Measurements from ENCODE around the gene NTSR2.

NTSR2 gene

DNA sequence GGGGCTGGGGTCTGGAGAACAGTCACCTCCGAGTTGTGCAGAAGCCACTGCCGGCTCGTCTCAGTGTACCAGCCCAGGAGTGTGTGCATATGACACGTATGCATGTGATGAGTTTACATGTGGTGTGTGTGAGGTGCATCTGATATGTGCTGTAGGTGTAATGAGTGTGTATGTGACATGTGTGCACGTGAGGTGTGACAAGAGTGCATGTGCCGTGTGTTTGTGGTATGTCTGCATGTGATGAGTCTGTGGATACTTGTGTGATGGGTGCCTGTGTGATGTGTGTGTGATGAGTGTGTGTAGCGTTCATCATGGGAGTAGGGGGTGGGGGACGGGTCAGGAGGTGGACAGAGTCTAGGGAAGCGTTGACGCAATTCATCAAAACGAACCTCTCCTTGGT is 12.8 kb downstream of the NTSR2 start:
- no peak for DNase-seq

- no peak for DNase-seq
Measured at GRCh38 chr2:11656671-11657101, 13.3 kb downstream of the NTSR2 start.

DNA sequence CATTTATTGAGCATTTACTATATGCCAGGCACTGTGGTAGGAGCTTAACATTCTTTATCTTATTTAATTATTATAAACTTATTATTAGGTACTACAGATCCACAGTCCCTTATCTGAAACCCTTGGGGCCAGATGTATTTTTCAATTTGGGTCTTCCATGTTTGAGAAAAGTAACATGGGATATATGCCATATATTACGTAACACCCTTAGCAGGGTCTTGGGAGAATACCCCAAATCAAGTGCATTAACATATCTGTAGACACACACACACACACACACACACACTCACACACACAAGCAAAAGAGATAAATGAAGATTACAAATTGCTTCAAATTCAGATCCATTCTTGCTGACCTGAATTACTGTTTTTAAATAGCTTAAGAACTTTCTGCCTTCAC is 13.7 kb downstream of the NTSR2 start:
- DNase-seq = no peak

DNA sequence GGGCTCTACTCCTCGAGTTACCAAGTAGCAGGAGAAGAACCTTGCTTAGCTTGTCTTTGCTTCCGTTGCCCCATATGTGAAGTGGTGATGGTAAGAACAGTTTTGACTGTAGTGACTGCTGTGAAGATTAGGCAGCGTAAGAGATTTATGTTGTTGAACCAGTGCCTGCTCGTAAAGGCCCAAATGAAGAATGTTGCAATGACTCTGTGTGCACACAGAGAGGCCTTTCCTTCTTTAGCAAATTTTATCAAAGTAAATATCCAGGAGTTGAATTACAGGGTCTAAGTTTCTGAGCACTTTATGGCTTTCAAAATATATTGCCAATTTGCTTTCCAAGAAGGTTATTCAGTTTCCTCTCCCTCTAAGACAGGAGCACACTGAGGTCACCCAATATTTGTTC is 14.5 kb downstream of the NTSR2 start:
- no peak for DNase-seq

DNA sequence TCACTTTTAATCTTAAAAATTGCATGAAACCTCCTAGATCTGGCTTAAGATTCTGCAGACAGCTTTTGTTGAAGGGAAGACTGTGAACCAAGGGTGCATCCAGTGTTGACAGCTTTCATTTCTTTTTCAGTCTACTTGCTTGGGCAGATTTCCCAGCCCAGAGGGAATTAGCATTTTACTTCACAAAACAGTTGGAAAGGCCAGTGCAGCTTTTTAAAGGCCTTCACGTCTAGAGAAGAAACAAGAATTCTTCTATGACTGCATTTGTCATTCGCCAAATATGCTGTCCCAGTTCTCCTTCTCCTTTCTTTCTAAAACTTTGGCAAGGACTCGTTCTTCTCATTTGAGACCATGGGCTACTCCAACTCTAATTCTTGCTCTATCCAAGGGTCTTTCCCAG is 17.4 kb downstream of the NTSR2 start:
- DNase-seq = no peak

DNA sequence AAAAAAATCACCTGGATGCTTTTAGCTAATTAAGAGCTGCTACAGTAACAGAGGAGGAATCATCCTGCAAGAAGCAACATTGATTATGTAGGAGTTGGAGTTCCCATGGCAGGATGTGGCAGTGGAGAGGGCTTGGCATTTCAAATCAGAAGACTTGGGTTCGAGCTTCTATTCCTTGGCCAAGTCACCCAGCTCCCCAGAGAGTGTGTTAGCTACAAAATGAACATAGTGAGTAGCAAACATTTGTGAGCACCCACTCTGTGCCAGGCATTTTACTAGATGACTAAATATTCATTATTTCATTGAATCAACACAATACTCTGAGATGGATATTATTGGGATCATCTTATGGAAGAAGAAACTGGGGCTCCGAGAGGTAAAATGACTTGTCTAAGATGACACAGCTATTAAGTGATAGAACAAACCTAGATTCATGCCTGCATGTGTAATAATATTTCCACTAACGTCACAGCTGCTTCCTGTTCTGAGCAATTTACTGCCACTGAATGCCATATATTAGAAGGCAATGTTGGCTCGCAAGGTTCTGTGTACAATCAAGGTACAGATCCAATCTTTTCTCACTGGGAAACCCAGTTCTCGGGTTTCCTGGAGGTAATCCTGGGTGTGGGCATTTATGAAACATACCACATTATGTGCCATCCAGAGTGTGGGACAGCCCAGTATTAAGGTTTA is 18.0 kb downstream of the NTSR2 start:
- no peak for DNase-seq

GRCh38 chr2:11649093-11649492 is 20.9 kb downstream of the NTSR2 start:
- no peak for DNase-seq

DNA sequence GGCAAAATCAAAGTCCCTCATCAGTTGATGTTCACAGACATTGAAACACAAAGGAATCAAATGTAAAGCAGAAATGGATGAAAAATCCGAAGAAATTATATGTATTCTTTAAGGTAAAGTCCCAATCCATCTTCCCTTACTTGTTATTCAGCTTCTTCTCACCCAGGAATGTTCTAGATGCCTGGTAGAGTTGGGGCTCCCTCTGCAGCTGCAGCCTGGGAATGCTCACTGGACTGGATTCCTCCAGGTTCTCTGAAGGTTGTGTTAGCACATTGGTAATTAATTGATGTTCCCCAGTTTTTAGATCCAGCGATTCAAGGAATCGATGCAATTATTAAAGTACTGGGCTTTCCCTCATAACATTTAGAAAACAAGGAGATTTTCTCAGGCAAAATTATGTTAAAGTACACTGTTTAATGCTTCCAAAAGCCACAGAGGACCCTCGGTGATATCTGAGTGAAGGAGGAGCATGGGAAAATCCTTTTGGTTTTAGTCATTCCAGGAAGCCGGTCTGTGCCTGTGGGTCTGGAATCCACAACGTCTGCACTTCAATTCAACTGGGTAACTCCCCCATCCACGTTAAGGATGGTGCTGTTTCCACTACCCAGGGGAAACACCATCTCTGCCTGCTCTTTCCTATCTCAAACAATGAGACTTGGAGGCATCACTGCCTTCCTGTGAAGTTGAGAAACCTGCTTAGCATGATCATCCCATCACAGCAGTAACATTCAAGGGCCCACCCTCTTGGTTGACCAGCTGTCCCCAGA is 22.0 kb downstream of the NTSR2 start:
- DNase-seq = no peak

DNA sequence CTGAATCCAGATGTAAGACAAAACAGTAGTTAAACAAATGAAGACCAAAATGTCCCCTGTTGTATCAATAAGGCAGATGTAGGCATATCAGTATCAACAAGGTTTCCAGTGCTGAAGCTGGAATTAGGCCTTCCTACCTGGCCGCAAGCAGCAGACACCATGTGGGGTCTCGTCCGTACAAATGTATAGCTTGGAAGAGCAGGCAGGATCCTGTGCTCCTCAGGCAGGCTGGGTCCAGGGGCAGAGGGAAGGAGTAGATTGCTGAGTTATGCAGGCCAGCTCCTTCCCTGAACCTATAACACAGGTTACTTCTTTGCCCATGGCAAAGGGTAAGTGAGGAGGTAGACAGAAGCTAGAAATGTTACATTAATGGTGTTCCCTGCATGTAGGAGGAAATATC is 23.5 kb downstream of the NTSR2 start:
- no peak for DNase-seq

- no peak for DNase-seq
Measured at GRCh38 chr2:11644293-11644692, 25.7 kb downstream of the NTSR2 start.

DNA sequence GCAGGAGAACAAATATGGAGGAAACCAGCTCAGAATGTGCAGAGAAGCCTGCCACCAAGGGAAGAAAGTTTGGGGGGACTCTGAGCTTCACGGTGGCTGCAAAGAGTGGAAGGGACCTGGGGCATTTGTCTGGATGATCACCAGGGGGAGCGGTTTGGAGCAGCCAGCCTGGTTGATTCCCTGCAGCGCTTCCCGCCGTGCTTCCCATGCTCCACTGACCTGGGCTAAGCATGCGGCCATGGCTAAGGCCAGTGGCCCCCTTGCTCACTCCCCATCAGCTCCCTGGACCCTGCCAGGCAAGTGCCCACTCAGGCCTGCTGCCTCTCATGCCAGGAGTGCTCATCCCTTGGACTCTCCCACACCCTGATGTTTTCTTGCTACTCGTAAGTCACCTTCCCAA is 27.0 kb downstream of the NTSR2 start:
- no peak for DNase-seq

- no peak for DNase-seq
Measured at GRCh38 chr2:11640132-11640531, 29.9 kb downstream of the NTSR2 start.

GRCh38 chr2:11639503-11639902 is 30.5 kb downstream of the NTSR2 start:
- DNase-seq = no peak

DNA sequence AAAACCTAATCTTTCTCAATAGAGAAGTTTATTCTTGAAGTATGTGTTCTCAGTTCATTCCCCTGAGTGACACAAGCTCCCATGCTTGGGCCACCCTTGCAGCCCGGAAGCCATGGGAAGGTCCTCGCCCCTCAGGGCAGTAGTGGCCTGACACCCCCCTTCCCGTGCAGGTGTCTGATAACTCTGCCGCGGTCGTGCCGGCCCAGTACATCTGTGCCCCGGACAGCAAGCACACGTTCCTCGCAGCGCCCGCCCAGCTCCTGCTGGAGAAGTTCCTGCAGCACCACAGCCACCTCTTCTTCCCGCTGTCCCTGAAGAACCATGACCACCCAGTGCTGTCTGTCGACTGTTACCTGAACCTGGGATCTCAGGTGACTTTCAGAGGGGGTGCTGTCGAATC is 32.4 kb downstream of the NTSR2 start:
- no peak for DNase-seq

GRCh38 chr2:11636593-11637295 is 33.3 kb downstream of the NTSR2 start:
- no peak for DNase-seq

- DNase-seq = no peak
Measured at GRCh38 chr2:11635141-11635540, 34.9 kb downstream of the NTSR2 start.

DNA sequence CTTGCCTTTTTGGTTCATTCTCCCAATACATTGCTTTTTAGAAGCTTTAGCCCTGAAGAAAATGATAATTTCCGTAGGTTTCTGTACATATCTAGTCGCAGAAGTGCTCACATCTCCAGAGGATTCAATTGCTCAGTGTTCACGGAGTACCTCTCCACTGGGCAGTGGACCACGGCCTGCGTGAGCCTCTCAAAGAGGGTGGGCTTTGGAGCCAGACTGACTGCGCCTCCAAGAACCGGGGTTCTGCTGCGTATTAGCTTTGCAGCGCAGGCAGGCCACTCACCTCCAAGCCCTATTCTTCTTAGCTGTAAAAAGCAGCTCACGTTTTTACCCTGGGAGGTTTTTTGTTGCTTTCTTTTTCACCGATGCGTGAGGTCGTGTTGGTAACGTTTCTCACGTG is 35.4 kb downstream of the NTSR2 start:
- DNase-seq = no peak

DNA sequence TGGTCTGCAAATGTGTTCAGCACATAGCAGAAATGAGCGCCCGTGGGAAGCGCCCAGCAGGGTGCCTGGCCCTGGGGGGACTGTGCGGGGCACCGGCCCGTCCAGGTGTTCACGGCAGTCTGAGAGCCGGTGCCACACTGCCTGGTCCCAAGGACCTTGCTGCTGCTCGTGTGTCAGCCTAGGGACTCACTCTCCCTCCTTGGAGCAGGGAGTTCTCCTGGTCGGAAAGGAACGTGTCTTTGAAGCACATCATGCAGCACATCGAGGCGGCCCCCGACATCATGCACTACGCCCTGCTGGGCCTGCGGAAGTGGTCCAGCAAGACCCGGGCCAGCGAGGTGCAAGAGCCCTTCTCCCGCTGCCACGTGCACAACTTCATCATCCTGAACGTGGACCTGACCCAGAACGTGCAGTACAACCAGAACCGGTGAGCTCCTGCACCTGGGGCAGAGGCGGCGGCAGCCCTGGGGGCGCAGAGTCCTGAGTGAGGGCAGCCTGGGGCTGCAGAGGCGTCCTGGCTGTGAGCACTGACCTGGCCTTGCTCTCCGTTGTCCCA is 36.0 kb downstream of the NTSR2 start:
- DNase-seq = no peak

- DNase-seq = no peak
Measured at GRCh38 chr2:11631462-11631861, 38.5 kb downstream of the NTSR2 start.

- no peak for DNase-seq
Measured at GRCh38 chr2:11630855-11631254, 39.1 kb downstream of the NTSR2 start.

- DNase-seq = no peak
Measured at GRCh38 chr2:11629851-11630250, 40.1 kb downstream of the NTSR2 start.

GRCh38 chr2:11629215-11629614 is 40.8 kb downstream of the NTSR2 start:
- no peak for DNase-seq

DNA sequence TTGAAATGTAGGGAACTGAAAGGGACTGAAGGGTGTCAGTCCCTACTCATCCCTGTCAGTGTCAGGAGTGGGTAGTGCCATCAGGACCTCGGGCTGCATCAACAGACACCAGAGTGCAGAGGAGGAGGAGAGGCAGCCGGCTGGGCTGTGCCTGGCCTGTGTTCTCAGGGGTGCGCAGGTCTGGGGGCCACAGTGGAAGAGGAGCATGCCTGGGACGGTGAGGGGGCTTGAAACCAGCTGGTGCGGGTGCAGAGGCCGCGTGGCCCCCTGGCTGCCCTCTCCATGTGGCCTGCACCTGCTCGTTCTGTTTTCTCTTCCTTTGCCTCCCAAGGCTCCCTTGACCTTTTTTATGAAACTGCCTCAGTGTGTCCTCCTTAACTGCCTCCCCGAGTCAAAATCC is 41.3 kb downstream of the NTSR2 start:
- no peak for DNase-seq

DNA sequence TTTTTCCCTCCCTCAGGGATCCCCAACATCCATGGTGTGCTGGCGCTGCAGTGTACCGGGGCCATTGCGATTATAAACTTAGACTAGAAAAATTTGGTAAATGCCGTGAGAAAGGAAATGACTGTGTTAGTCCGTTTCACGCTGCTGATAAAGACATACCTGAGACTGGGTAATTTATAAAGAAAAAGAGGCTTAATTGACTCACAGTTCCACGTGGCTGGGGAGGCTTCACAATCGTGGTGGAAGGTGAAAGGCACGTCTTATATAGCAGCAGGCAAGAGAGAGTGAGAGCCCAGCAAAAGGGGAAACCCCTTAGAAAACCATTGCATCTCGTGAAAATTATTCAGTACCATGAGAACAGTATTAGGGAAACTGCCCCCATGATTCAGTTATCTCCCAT is 44.3 kb downstream of the NTSR2 start:
- no peak for DNase-seq
